Measurements from ENCODE around the gene CCDC92B. TPM values are rescaled to one million over a fixed set of nuclear protein-coding genes. Genes with fewer than 3 reads are reported as not detected.

The CCDC92B gene
- total and polyA plus RNA-seq, 2 of the 13 experiments (the other 11 are each of a cell fraction or from before 2014, with no cell fraction given) = not detected

DNA sequence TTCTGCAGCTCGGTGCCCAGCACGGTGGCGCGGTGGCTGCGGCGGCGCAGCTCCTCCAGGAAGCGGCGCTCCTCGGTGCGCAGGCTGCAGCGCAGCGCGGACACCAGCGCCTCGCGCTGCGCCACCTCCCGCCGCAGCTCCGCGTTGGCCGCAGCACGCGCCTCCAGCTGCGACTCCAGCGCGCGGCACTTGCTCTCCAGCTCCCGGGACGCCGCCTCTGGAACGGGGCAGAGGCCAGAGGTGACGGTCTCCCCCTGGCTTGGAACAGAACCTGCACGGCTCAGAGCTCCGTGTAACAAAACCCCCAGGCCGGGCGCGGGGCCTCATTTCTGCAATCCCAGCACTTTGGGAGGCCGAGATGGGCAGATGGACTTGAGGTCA lies 24.7 kb downstream of the CCDC92B start (continued):
- TF ChIP-seq RNF2 (conservative IDR thresholded peaks at IDR 0.05; ENCODE audit: low read depth) = 0 out of 2 replicates have a peak, but pooled peaks have one; percentile 43
- TF ChIP-seq HNRNPLL (IDR thresholded peaks at IDR 0.05; ENCODE audit: low read depth, low read length, poor library complexity, severe bottlenecking) = peak; percentile 97
- peak; percentile 38; the same call in 1 of the 2 replicates for TF ChIP-seq ZFY (CRISPR knock-in tag; IDR thresholded peaks at IDR 0.05)
- 0 out of 2 replicates have a peak, but pooled peaks have one; percentile 32 for TF ChIP-seq CHCHD3 (CRISPR knock-in tag; IDR thresholded peaks at IDR 0.05)
- TF ChIP-seq ZNF660 (CRISPR knock-in tag; IDR thresholded peaks at IDR 0.05; ENCODE audit: borderline replicate concordance, low read depth) = no peak
- no peak for TF ChIP-seq MAFK (conservative IDR thresholded peaks at IDR 0.05 in 1 of 2, IDR thresholded peaks at IDR 0.05 in 1 of 2; ENCODE audit: low read length in 2 of 2)
- peak; percentile 75 for TF ChIP-seq ZBTB38 (CRISPR knock-in tag; IDR thresholded peaks at IDR 0.05)
- TF ChIP-seq ZNF329 (CRISPR knock-in tag; IDR thresholded peaks at IDR 0.05; ENCODE audit: low read depth) = 0 out of 2 replicates have a peak, but pooled peaks have one; percentile 46
- TF ChIP-seq, protein P1, sequence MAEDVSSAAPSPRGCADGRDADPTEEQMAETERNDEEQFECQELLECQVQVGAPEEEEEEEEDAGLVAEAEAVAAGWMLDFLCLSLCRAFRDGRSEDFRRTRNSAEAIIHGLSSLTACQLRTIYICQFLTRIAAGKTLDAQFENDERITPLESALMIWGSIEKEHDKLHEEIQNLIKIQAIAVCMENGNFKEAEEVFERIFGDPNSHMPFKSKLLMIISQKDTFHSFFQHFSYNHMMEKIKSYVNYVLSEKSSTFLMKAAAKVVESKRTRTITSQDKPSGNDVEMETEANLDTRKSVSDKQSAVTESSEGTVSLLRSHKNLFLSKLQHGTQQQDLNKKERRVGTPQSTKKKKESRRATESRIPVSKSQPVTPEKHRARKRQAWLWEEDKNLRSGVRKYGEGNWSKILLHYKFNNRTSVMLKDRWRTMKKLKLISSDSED (CRISPR knock-in tag; IDR thresholded peaks at IDR 0.05) = no peak
- TF ChIP-seq STAG1 (CRISPR knock-in tag; IDR thresholded peaks at IDR 0.05) = peak; percentile 22; the same call in 1 of the 2 replicates
- TF ChIP-seq ZNF768 (CRISPR knock-in tag; IDR thresholded peaks at IDR 0.05) = peak; percentile 42; the same call in 1 of the 2 replicates
- TF ChIP-seq SRF (IDR thresholded peaks at IDR 0.05; ENCODE audit: low read depth, low read length) = no peak
- no peak for TF ChIP-seq ZNF670 (CRISPR knock-in tag; IDR thresholded peaks at IDR 0.05; ENCODE audit: borderline replicate concordance)
- TF ChIP-seq, protein P2, sequence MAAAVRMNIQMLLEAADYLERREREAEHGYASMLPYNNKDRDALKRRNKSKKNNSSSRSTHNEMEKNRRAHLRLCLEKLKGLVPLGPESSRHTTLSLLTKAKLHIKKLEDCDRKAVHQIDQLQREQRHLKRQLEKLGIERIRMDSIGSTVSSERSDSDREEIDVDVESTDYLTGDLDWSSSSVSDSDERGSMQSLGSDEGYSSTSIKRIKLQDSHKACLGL (CRISPR knock-in tag; IDR thresholded peaks at IDR 0.05) = peak; percentile 54; the same call in 1 of the 2 replicates
- no peak for TF ChIP-seq TCF7 (IDR thresholded peaks at IDR 0.05; ENCODE audit: low read depth)
- TF ChIP-seq RBFOX2 (IDR thresholded peaks at IDR 0.05; ENCODE audit: low read depth, low read length) = no peak
- TF ChIP-seq ZNF557 (CRISPR knock-in tag; IDR thresholded peaks at IDR 0.05) = peak; percentile 61; the same call in 1 of the 2 replicates
- TF ChIP-seq NRL (CRISPR knock-in tag; IDR thresholded peaks at IDR 0.05; ENCODE audit: borderline replicate concordance) = peak; percentile 51; the same call in 1 of the 2 replicates
- TF ChIP-seq, protein P3, sequence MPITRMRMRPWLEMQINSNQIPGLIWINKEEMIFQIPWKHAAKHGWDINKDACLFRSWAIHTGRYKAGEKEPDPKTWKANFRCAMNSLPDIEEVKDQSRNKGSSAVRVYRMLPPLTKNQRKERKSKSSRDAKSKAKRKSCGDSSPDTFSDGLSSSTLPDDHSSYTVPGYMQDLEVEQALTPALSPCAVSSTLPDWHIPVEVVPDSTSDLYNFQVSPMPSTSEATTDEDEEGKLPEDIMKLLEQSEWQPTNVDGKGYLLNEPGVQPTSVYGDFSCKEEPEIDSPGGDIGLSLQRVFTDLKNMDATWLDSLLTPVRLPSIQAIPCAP (CRISPR knock-in tag; IDR thresholded peaks at IDR 0.05; ENCODE audit: low read depth) = no peak
- TF ChIP-seq, protein P4, sequence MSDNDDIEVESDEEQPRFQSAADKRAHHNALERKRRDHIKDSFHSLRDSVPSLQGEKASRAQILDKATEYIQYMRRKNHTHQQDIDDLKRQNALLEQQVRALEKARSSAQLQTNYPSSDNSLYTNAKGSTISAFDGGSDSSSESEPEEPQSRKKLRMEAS (IDR thresholded peaks at IDR 0.05) = peak; percentile 87
- TF ChIP-seq, protein P5, sequence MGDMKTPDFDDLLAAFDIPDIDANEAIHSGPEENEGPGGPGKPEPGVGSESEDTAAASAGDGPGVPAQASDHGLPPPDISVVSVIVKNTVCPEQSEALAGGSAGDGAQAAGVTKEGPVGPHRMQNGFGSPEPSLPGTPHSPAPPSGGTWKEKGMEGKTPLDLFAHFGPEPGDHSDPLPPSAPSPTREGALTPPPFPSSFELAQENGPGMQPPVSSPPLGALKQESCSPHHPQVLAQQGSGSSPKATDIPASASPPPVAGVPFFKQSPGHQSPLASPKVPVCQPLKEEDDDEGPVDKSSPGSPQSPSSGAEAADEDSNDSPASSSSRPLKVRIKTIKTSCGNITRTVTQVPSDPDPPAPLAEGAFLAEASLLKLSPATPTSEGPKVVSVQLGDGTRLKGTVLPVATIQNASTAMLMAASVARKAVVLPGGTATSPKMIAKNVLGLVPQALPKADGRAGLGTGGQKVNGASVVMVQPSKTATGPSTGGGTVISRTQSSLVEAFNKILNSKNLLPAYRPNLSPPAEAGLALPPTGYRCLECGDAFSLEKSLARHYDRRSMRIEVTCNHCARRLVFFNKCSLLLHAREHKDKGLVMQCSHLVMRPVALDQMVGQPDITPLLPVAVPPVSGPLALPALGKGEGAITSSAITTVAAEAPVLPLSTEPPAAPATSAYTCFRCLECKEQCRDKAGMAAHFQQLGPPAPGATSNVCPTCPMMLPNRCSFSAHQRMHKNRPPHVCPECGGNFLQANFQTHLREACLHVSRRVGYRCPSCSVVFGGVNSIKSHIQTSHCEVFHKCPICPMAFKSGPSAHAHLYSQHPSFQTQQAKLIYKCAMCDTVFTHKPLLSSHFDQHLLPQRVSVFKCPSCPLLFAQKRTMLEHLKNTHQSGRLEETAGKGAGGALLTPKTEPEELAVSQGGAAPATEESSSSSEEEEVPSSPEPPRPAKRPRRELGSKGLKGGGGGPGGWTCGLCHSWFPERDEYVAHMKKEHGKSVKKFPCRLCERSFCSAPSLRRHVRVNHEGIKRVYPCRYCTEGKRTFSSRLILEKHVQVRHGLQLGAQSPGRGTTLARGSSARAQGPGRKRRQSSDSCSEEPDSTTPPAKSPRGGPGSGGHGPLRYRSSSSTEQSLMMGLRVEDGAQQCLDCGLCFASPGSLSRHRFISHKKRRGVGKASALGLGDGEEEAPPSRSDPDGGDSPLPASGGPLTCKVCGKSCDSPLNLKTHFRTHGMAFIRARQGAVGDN (CRISPR knock-in tag; IDR thresholded peaks at IDR 0.05) = peak; percentile 87
- TF ChIP-seq, protein P6, sequence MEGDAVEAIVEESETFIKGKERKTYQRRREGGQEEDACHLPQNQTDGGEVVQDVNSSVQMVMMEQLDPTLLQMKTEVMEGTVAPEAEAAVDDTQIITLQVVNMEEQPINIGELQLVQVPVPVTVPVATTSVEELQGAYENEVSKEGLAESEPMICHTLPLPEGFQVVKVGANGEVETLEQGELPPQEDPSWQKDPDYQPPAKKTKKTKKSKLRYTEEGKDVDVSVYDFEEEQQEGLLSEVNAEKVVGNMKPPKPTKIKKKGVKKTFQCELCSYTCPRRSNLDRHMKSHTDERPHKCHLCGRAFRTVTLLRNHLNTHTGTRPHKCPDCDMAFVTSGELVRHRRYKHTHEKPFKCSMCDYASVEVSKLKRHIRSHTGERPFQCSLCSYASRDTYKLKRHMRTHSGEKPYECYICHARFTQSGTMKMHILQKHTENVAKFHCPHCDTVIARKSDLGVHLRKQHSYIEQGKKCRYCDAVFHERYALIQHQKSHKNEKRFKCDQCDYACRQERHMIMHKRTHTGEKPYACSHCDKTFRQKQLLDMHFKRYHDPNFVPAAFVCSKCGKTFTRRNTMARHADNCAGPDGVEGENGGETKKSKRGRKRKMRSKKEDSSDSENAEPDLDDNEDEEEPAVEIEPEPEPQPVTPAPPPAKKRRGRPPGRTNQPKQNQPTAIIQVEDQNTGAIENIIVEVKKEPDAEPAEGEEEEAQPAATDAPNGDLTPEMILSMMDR (CRISPR knock-in tag; IDR thresholded peaks at IDR 0.05) = peak; percentile 50; the same call in 1 of the 2 replicates
